Astrocyte of the cerebellum (primary cell): ENCODE measurements around the gene PDIK1L.

Experiments used
- DNase-seq: peaks from one replicate; pipeline ENCODE4 v3.0.0-alpha.2; 2011; ENCODE audit warnings: low read depth
- H3K4me3 ChIP-seq: 2 replicates; pipeline ENCODE4 v1.5.1; 2011; ENCODE audit warnings: mild to moderate bottlenecking, low read depth, low read length, moderate library complexity
- CTCF ChIP-seq: IDR thresholded peaks from 2 replicates; pipeline ENCODE4 v1.5.1; 2012; ENCODE audit warnings: low read length, low read depth, moderate library complexity, mild to moderate bottlenecking; ENCODE audit errors: missing control alignments
- in situ Hi-C: cut with HindIII; loops from 2 replicates; pipeline ENCODE4 v1.10.0; 2017; ENCODE audit warnings: low sequenced_read_pairs

Gene PDIK1L

GRCh38 chr1:26121854-26122773 is 10.5 kb downstream of the PDIK1L start:
- TF ChIP-seq CTCF: no peak
- H3K4me3 ChIP-seq: no peak overlapping the region
- no peak for DNase-seq
- in situ Hi-C loops: no loop called here

GRCh38 chr1:26122988-26123973 is 11.7 kb downstream of the PDIK1L start:
- DNase-seq: no peak
- H3K4me3 ChIP-seq: no peak overlapping the region
- no peak for TF ChIP-seq CTCF
- in situ Hi-C loops: no loop called here

- H3K4me3 ChIP-seq: no peak overlapping the region
- no peak for DNase-seq
- TF ChIP-seq CTCF: no peak
- in situ Hi-C loops: no loop called here
These were observed 13.1 kb downstream of the PDIK1L start for GRCh38 chr1:26124418-26125331.

GRCh38 chr1:26125382-26125781 is 13.8 kb downstream of the PDIK1L start:
- no peak for DNase-seq
- H3K4me3 ChIP-seq: no peak overlapping the region
- TF ChIP-seq CTCF: no peak
- in situ Hi-C loops: no loop called here

GRCh38 chr1:26125946-26126320 is 14.3 kb downstream of the PDIK1L start:
- DNase-seq: no peak
- in situ Hi-C loops: no loop called here
- TF ChIP-seq CTCF: no peak
- no peak overlapping the region for H3K4me3 ChIP-seq
